Esophagus muscularis mucosa (tissue), 4 donors: Measurements from ENCODE around the gene KRT73. TPM values are rescaled to one million over a fixed set of nuclear protein-coding genes. Genes with fewer than 3 reads are reported as not detected.
A peak's percentile ranks its signal among the peaks of the same experiment; 100 is the strongest.

ENCODE experiments used
- DNase-seq: peaks from one replicate; pipeline ENCODE4 v3.0.0-alpha.2; 2017; ENCODE audit errors: extremely low spot score
- H3K27ac ChIP-seq, 4 donors: fragments of 200-600 bp; sonication (generic); replicated peaks in 1 of 4; 1 replicate in 3 of 4; 2 replicates in 1 of 4; pipeline ENCODE4 v1.5.1; 2016 to 2019; ENCODE audit warnings: mild to moderate bottlenecking in 1 of 4
- H3K27me3 ChIP-seq, 4 donors: fragments of 200-600 bp; sonication (generic); one replicate each; pipeline versions ENCODE4 v1.5.1 to v1.6.0; 2016 to 2019
- H3K36me3 ChIP-seq, 4 donors: fragments of 200-600 bp; sonication (generic); one replicate each; pipeline ENCODE4 v1.5.1; 2016 to 2019
- H3K4me1 ChIP-seq, 4 donors: fragments of 200-600 bp; sonication (generic); one replicate each; pipeline ENCODE4 v1.5.1; 2016 to 2019
- H3K4me3 ChIP-seq, 4 donors: fragments of 200-600 bp; sonication (generic); 1 replicate in 2 of 4; 2 replicates in 2 of 4; pipeline ENCODE4 v1.5.1; 2016 to 2019; ENCODE audit warnings: mild to moderate bottlenecking in 4 of 4, moderate library complexity in 1 of 4
- H3K9me3 ChIP-seq, 4 donors: fragments of 200-600 bp; sonication (generic); 1 replicate in 3 of 4; 2 replicates in 1 of 4; pipeline ENCODE4 v1.5.1; 2016 to 2019
- CTCF ChIP-seq, 3 experiments: fragments of 200-600 bp in 2 of 3; fragments of 450-650 bp in 1 of 3; sonication (generic) in 2 of 3; IDR thresholded peaks; one replicate each; pipeline ENCODE4 v1.5.1; 2017 to 2019; ENCODE audit warnings: antibody characterized with exemption in 3 of 3, mild to moderate bottlenecking in 2 of 3, moderate library complexity in 1 of 3
- EP300 ChIP-seq: sonication (generic); formaldehyde crosslinking; IDR thresholded peaks from one replicate; pipeline ENCODE4 v1.6.1; 2017; ENCODE audit warnings: antibody characterized with exemption
- POLR2A ChIP-seq: fragments of 450-650 bp; IDR thresholded peaks from one replicate; pipeline ENCODE4 v1.6.1; 2017; ENCODE audit warnings: antibody characterized with exemption, moderate library complexity, mild to moderate bottlenecking, low read depth
- POLR2AphosphoS5 ChIP-seq, 2 donors: sonication (generic); formaldehyde crosslinking; IDR thresholded peaks; one replicate each; pipeline ENCODE4 v1.6.1; 2017; ENCODE audit warnings: antibody characterized with exemption in 2 of 2
- WGBS: methylation state at CpG from one replicate; pipeline ENCODE4 v1.1.5; 2018; 5-methylcytosine and 5-hydroxymethylcytosine counted together
- intact Hi-C: fragments of 100-400 bp; cut with DNase I; formaldehyde crosslinking; loops from one replicate; pipeline ENCODE4 v1.15.1; 2023
- total RNA-seq, 4 donors: library from RNA; depleted of rRNA; stranded (reverse); fragments of >200 nt; gene quantifications; one replicate each; pipeline versions ENCODE4 v1.1.0 to v1.2.1, GENCODE V29; 2016

KRT73 gene
- total RNA-seq, 4 donors from 2014 or later: not detected

GRCh38 chr12:52604859-52605258 is 13.5 kb downstream of the KRT73 start:
- peak; percentile 50 for DNase-seq
- Histone ChIP-seq H3K27ac (no peak overlapping the region), H3K4me3 (no peak overlapping the region), H3K36me3 (no peaks in the 10 kb centered on the region), H3K27me3 (peaks cover 0 to 53% (median 9%) of the 10 kb centered on the region in 4 donors), H3K9me3 (no peaks in the 10 kb centered on the region), H3K4me1 (no peaks in the 10 kb centered on the region)
- TF ChIP-seq POLR2AphosphoS5 (IDR thresholded peaks at IDR 0.05) (no peak), POLR2A (no peak), EP300 (no peak), CTCF (IDR thresholded peaks at IDR 0.05) (no peak)
- intact Hi-C loops: no loop called here

DNA sequence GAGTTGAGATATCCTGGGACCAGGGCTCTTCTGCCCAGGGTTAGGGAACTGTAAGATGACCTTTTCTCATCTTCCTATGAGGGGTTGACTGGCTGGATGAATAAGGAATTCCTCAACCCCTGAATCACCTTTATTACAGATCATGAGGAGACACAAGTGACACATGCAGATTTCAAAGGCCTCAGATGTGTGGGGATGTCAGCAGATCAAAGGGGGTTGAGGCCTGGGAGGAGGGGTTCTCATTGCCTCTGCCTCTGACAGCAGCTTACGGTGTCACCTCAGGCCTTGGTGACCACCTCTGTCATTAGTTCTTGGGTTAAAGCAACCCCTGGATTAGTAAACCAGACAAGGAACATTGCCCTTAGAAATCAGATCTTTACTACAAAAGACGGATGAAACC is 15.0 kb downstream of the KRT73 start:
- no peak overlapping the region for H3K27ac ChIP-seq
- H3K27me3 ChIP-seq: peaks cover 0 to 63% (median 9%) of the 10 kb centered on the region in 4 donors
- intact Hi-C loops: no loop called here
- DNase-seq: peak; percentile 74
- TF ChIP-seq EP300 (no peak), POLR2A (no peak), POLR2AphosphoS5 (IDR thresholded peaks at IDR 0.05) (no peak), CTCF (IDR thresholded peaks at IDR 0.05) (no peak)
- no peaks in the 10 kb centered on the region for H3K36me3 ChIP-seq
- H3K9me3 ChIP-seq: no peaks in the 10 kb centered on the region
- 79% methylated on average over 2 of the region's 2 CpGs for WGBS
- H3K4me1 ChIP-seq: no peaks in the 10 kb centered on the region
- H3K4me3 ChIP-seq: no peak overlapping the region

DNA sequence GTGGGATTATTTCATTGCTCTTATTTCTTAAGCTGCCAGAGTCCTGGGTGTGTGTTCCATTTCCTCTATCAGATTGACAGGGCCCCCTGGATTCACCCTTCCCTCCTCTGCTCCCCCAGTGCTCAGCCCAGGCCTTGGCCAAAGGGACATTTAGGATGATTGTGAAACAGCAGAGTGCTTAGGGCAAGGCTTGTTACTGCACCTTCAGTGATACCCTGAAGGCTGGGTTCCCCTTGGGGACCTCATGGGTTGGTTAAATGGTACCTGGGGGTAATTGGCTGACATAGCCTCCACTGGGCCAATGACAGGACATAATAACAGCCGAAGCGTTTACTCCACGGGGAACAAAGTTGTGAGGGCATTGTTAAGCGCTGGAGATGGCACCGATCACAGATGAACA is 15.8 kb downstream of the KRT73 start:
- H3K4me1 ChIP-seq: no peaks in the 10 kb centered on the region
- H3K27ac ChIP-seq: no peak overlapping the region
- peak; percentile 55 for DNase-seq
- H3K36me3 ChIP-seq: no peaks in the 10 kb centered on the region
- no peaks in the 10 kb centered on the region for H3K9me3 ChIP-seq
- peaks cover 0 to 56% (median 9%) of the 10 kb centered on the region in 4 donors for H3K27me3 ChIP-seq
- intact Hi-C loops: no loop called here
- no peak overlapping the region for H3K4me3 ChIP-seq
- 77% methylated on average over 5 of the region's 5 CpGs for WGBS
- TF ChIP-seq POLR2A: no peak
- no peak for TF ChIP-seq EP300
- TF ChIP-seq CTCF (IDR thresholded peaks at IDR 0.05): no peak
- TF ChIP-seq POLR2AphosphoS5 (IDR thresholded peaks at IDR 0.05): no peak

GRCh38 chr12:52601671-52602070 is 16.7 kb downstream of the KRT73 start:
- DNase-seq: peak; percentile 42
- intact Hi-C loops: no loop called here
- H3K4me1 ChIP-seq: no peaks in the 10 kb centered on the region
- TF ChIP-seq POLR2A: no peak
- no peak for TF ChIP-seq CTCF (IDR thresholded peaks at IDR 0.05)
- no peak for TF ChIP-seq EP300
- no peak overlapping the region for H3K27ac ChIP-seq
- no peak overlapping the region for H3K4me3 ChIP-seq
- no peaks in the 10 kb centered on the region for H3K9me3 ChIP-seq
- 74% methylated on average over 4 of the region's 4 CpGs for WGBS
- peaks cover 0 to 56% (median 9%) of the 10 kb centered on the region in 4 donors for H3K27me3 ChIP-seq
- no peaks in the 10 kb centered on the region for H3K36me3 ChIP-seq

GRCh38 chr12:52600941-52601481 is 17.3 kb downstream of the KRT73 start, which contains the start of gene KRT72:
Gene KRT72 (minus strand): TSS chr12:52601463. CDS start chr12:52601452, 11 bp downstream.
- intact Hi-C loops: no loop called here
- Histone ChIP-seq H3K4me1 (no peaks in the 10 kb centered on the region), H3K27me3 (peaks cover 0 to 56% (median 9%) of the 10 kb centered on the region in 4 donors), H3K9me3 (no peaks in the 10 kb centered on the region), H3K27ac (no peak within 1 kb of the TSS), H3K36me3 (no peaks in the 10 kb centered on the region), H3K4me3 (no peak within 1 kb of the TSS)
- peak; percentile 82 for DNase-seq
- TF ChIP-seq POLR2A (no peak), CTCF (IDR thresholded peaks at IDR 0.05) (no peak), EP300 (no peak), POLR2AphosphoS5 (IDR thresholded peaks at IDR 0.05) (no peak)
- WGBS: 44% methylated on average over 14 of the region's 48 CpGs
